ELR (cell line): ENCODE measurements around the gene IBA57.
A peak's percentile ranks its signal among the peaks of the same experiment; 100 is the strongest.
"Not testable (repeated sequence)": the region's sequence is repeated elsewhere in the genome, so short reads cannot be mapped to it uniquely, and the experiment has no call there.

ENCODE experiments used
- DNase-seq: peaks from one replicate; pipeline ENCODE4 v3.0.0-alpha.2; 2015; ENCODE audit warnings: low read depth

Gene IBA57

DNA sequence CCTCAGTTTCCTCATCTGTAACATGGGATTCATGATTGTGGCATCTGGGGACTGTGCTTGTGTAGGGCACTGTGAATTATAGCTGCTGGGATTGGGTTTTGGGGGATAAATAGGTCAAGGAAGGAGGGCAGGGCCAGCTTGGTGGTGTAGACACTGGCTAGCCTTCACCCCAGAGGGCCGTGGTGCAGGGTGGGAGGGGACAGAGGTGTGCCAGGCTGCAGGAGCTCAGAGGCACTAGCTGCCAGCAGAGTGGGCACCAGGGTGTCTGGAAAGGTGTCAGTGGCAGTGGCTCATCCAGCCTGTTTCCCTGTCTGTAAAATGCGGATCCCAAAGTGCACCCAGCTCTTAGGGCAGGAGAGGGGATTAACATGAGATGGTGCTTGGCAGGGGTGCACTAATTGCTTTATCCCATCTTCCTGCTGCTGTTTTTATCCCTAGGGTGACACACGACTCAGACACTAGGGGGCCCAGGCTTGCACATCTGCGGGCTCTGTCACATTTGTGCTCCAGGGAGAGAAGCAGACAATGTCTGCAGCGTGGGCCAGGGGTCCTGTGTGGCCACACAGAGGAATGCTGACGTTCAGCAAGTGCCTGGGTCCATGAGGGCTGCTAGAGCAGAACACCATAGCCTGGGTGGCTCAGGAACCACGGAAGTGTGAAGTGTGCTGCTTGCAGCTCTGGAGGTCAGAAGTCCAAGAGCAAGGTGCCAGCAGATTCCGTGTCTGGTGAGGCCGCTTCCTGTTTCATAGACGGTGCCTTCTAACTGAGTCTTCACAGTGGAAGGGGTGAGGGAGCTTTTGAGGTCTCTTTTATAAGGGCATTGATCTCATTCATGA, 61.6 kb downstream of the IBA57 start:
- DNase-seq: peak; percentile 67

DNA sequence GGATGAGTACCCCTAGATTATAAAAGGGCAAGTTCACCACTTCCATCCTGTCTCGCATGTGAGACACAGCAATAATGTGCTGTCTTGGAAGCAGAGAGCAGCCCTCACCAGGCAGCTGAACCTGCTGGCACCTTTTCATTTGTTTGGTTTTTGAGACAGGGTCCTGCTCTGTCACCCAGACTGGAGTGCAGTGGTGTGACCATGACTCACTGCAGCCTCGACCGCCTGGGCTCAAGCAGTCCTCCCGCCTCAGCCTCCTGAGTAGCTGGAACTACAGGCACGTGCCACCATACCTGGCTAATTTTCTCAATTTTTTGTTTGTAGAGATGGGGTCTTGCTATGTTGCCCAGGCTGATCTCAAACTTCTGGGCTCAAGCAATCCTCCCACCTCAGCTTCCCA, 62.5 kb downstream of the IBA57 start:
- not testable (repeated sequence) for DNase-seq

DNA sequence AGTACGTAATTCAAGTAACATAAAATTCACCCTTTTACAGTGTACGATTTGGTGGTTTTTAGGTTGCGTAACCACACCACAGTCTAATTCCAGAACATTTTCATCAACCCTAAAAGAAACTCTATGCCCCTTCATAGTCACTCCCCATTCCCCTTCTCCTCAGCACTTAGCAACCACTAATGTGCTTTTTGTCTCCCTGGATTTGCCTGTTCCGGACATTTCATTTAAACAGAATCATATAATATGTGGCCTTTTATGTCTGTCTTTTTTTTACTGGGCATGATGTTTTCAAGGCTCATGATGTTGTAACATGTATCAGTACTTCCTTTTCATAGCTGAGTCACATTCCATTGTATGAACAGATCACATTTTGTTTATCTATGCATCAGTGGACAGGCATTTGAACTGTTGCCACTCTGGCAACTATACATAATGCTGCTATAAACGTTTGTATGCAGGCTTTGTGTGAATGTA, 63.0 kb downstream of the IBA57 start:
- peak; percentile 96 for DNase-seq

DNA sequence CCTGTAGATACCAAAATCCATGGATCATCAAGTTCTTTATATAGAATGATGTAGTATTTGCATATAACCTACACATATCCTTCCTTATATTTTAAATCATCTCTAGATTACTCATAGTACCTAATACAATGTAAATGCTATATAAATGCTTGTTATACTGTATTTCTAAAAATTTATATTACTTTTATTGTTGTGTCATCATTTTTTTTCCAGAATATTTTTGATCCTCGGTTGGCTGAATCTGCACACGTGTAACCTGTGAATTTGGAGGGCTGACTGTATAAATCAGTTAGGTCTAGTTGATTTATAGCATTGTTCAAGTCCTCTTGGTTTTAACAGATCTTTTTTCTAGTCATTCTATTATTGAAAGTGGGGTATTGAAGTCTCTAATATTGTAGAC, 65.6 kb downstream of the IBA57 start:
- no peak for DNase-seq
